Activated CD4-positive, alpha-beta memory T cell treated with anti-CD3 and anti-CD28 coated beads, Interleukin-2, amount 10 ng/mL, durations not matched to agents 7 days and 5 days (primary cell): ENCODE results near the gene SELENOF. TPM values are rescaled to one million over a fixed set of nuclear protein-coding genes. Genes with fewer than 3 reads are reported as not detected.
A peak's percentile ranks its signal among the peaks of the same experiment; 100 is the strongest.

ENCODE experiments used
- CTCF ChIA-PET: fragments of 350-600 bp; sonication (Branson Sonifier 250); formaldehyde crosslinking; loops from one replicate; lab custom pipeline; 2021; ENCODE audit warnings: antibody characterized with exemption, inconsistent platforms; lab: Charles Lee
- POLR2A ChIA-PET: fragments of 350-600 bp; sonication (Branson Sonifier 250); formaldehyde crosslinking; loops from one replicate; lab custom pipeline; 2021; ENCODE audit warnings: antibody characterized with exemption; lab: Charles Lee
- DNase-seq: peaks from one replicate; pipeline ENCODE4 v3.0.0-alpha.2; 2020
- H3K27ac Mint-ChIP-seq: one replicate; pipeline ENCODE4 v1.8.0; 2021; ENCODE audit warnings: mild to moderate bottlenecking, mixed read lengths
- H3K27me3 Mint-ChIP-seq: one replicate; pipeline ENCODE4 v1.8.0; 2021; ENCODE audit warnings: mixed read lengths
- H3K36me3 Mint-ChIP-seq: one replicate; pipeline ENCODE4 v1.8.0; 2021; ENCODE audit warnings: low read depth, mixed read lengths
- H3K4me1 Mint-ChIP-seq: one replicate; pipeline ENCODE4 v1.8.0; 2021; ENCODE audit warnings: mixed read lengths
- H3K4me3 Mint-ChIP-seq: one replicate; pipeline ENCODE4 v1.8.0; 2021; ENCODE audit warnings: mild to moderate bottlenecking, mixed read lengths
- H3K9me3 Mint-ChIP-seq: one replicate; pipeline ENCODE4 v1.8.0; 2021; ENCODE audit warnings: mixed read lengths
- total RNA-seq, 2 experiments: library from RNA; stranded (reverse); gene quantifications; one replicate each; pipeline ENCODE4 v1.2.3, GENCODE V29; 2021

The SELENOF gene
- total RNA-seq, 2 experiments from 2014 or later = 178 to 180 TPM

- Mint-ChIP-seq H3K4me3 (no peak overlapping the region), H3K27ac (no peak overlapping the region), H3K27me3 (no peaks in the 10 kb centered on the region), H3K4me1 (no peaks in the 10 kb centered on the region), H3K36me3 (no peaks in the 10 kb centered on the region), H3K9me3 (no peaks in the 10 kb centered on the region)
- no peak for DNase-seq
- CTCF ChIA-PET = interaction anchor here (1.0 to 1.4 kb wide), 2 partner anchors 12 to 237 kb away, joined by 3 to 5 read pairs; no protein-coding TSS in a partner anchor
- POLR2A ChIA-PET = no interaction called here
These were observed 67.7 kb downstream of the SELENOF start for GRCh38 chr1:86846164-86846647.

- POLR2A ChIA-PET = no interaction called here
- CTCF ChIA-PET = interaction anchor here (1.0 kb wide), 1 partner anchor 238 kb away, joined by 3 read pairs; no protein-coding TSS in a partner anchor
- Mint-ChIP-seq H3K9me3 (no peaks in the 10 kb centered on the region), H3K27me3 (no peaks in the 10 kb centered on the region), H3K36me3 (no peaks in the 10 kb centered on the region), H3K4me1 (no peaks in the 10 kb centered on the region), H3K4me3 (no peak overlapping the region), H3K27ac (no peak overlapping the region)
- no peak for DNase-seq
These were observed 68.4 kb downstream of the SELENOF start for GRCh38 chr1:86845514-86845913.

GRCh38 chr1:86841116-86841515, 72.8 kb downstream of the SELENOF start:
- H3K4me3 Mint-ChIP-seq = no peak overlapping the region
- no peak overlapping the region for H3K27ac Mint-ChIP-seq
- H3K36me3 Mint-ChIP-seq = no peaks in the 10 kb centered on the region
- no peak for DNase-seq
- no peaks in the 10 kb centered on the region for H3K4me1 Mint-ChIP-seq
- H3K9me3 Mint-ChIP-seq = no peaks in the 10 kb centered on the region
- ChIA-PET POLR2A (no interaction called here), CTCF (no interaction called here)
- H3K27me3 Mint-ChIP-seq = peaks cover 2% of the 10 kb centered on the region

- POLR2A ChIA-PET = interaction anchor here (1.1 kb wide), 1 partner anchor 250 kb away, joined by 3 read pairs; no protein-coding TSS in a partner anchor
These were observed 80.3 kb downstream of the SELENOF start for GRCh38 chr1:86833461-86834215.

GRCh38 chr1:86832433-86832832, 81.5 kb downstream of the SELENOF start:
- Mint-ChIP-seq H3K4me3 (no peak overlapping the region), H3K9me3 (no peaks in the 10 kb centered on the region), H3K4me1 (no peaks in the 10 kb centered on the region), H3K27ac (no peak overlapping the region), H3K27me3 (peaks cover 4% of the 10 kb centered on the region), H3K36me3 (no peaks in the 10 kb centered on the region)
- CTCF ChIA-PET = interaction anchor here (1.6 to 3.2 kb wide), 2 partner anchors 243 to 251 kb away, joined by 4 to 40 read pairs; no protein-coding TSS in a partner anchor
- POLR2A ChIA-PET = no interaction called here
- no peak for DNase-seq

More at GRCh38 chr1:86833461-86834215, 80.3 kb downstream of the SELENOF start:
- CTCF ChIA-PET = interaction anchor here (0.8 to 3.2 kb wide), 7 partner anchors 13 to 262 kb away, joined by 3 to 40 read pairs (median 4); no protein-coding TSS in a partner anchor
- no peak overlapping the region for H3K4me3 Mint-ChIP-seq
- no peaks in the 10 kb centered on the region for H3K4me1 Mint-ChIP-seq
- DNase-seq = peak; percentile 56
- no peaks in the 10 kb centered on the region for H3K9me3 Mint-ChIP-seq
- peaks cover 4% of the 10 kb centered on the region for H3K27me3 Mint-ChIP-seq
- H3K36me3 Mint-ChIP-seq = no peaks in the 10 kb centered on the region
- H3K27ac Mint-ChIP-seq = no peak overlapping the region

GRCh38 chr1:86829321-86829720, 84.6 kb downstream of the SELENOF start:
- H3K36me3 Mint-ChIP-seq = no peaks in the 10 kb centered on the region
- no peaks in the 10 kb centered on the region for H3K9me3 Mint-ChIP-seq
- DNase-seq = no peak
- H3K27ac Mint-ChIP-seq = no peak overlapping the region
- CTCF ChIA-PET = no interaction called here
- no peak overlapping the region for H3K4me3 Mint-ChIP-seq
- H3K4me1 Mint-ChIP-seq = no peaks in the 10 kb centered on the region
- POLR2A ChIA-PET = no interaction called here
- H3K27me3 Mint-ChIP-seq = peaks cover 2% of the 10 kb centered on the region

GRCh38 chr1:86828024-86828423, 85.9 kb downstream of the SELENOF start:
- H3K4me1 Mint-ChIP-seq = no peaks in the 10 kb centered on the region
- no peaks in the 10 kb centered on the region for H3K9me3 Mint-ChIP-seq
- H3K27ac Mint-ChIP-seq = no peak overlapping the region
- ChIA-PET POLR2A (no interaction called here), CTCF (interaction anchor here (0.7 kb wide), 1 partner anchor 16 kb away, joined by 3 read pairs; no protein-coding TSS in a partner anchor)
- H3K36me3 Mint-ChIP-seq = no peaks in the 10 kb centered on the region
- peaks cover 2% of the 10 kb centered on the region for H3K27me3 Mint-ChIP-seq
- H3K4me3 Mint-ChIP-seq = no peak overlapping the region
- DNase-seq = no peak

GRCh38 chr1:86826856-86827255, 87.1 kb downstream of the SELENOF start:
- ChIA-PET POLR2A (no interaction called here), CTCF (no interaction called here)
- Mint-ChIP-seq H3K36me3 (no peaks in the 10 kb centered on the region), H3K4me3 (no peak overlapping the region), H3K9me3 (no peaks in the 10 kb centered on the region), H3K4me1 (no peaks in the 10 kb centered on the region), H3K27ac (no peak overlapping the region), H3K27me3 (peaks cover 5% of the 10 kb centered on the region)
- DNase-seq = no peak

GRCh38 chr1:86825319-86825718, 88.6 kb downstream of the SELENOF start:
- H3K4me1 Mint-ChIP-seq = no peaks in the 10 kb centered on the region
- no peak for DNase-seq
- no peaks in the 10 kb centered on the region for H3K36me3 Mint-ChIP-seq
- POLR2A ChIA-PET = no interaction called here
- no peak overlapping the region for H3K4me3 Mint-ChIP-seq
- H3K27ac Mint-ChIP-seq = no peak overlapping the region
- CTCF ChIA-PET = no interaction called here
- H3K9me3 Mint-ChIP-seq = no peaks in the 10 kb centered on the region
- H3K27me3 Mint-ChIP-seq = peaks cover 10% of the 10 kb centered on the region

- no peak for DNase-seq
- Mint-ChIP-seq H3K36me3 (no peaks in the 10 kb centered on the region), H3K4me3 (no peak overlapping the region), H3K9me3 (no peaks in the 10 kb centered on the region), H3K27ac (no peak overlapping the region), H3K27me3 (peaks cover 15% of the 10 kb centered on the region), H3K4me1 (no peaks in the 10 kb centered on the region)
- ChIA-PET POLR2A (no interaction called here), CTCF (interaction anchor here (0.6 kb wide), 1 partner anchor 258 kb away, joined by 3 read pairs; no protein-coding TSS in a partner anchor)
These were observed 90.0 kb downstream of the SELENOF start for GRCh38 chr1:86823821-86824500.

- CTCF ChIA-PET = no interaction called here
- H3K9me3 Mint-ChIP-seq = no peaks in the 10 kb centered on the region
- H3K4me3 Mint-ChIP-seq = no peak overlapping the region
- POLR2A ChIA-PET = no interaction called here
- H3K4me1 Mint-ChIP-seq = no peaks in the 10 kb centered on the region
- peaks cover 15% of the 10 kb centered on the region for H3K27me3 Mint-ChIP-seq
- no peaks in the 10 kb centered on the region for H3K36me3 Mint-ChIP-seq
- no peak for DNase-seq
- H3K27ac Mint-ChIP-seq = no peak overlapping the region
These were observed 90.5 kb downstream of the SELENOF start for GRCh38 chr1:86823386-86823785.

- H3K36me3 Mint-ChIP-seq = no peaks in the 10 kb centered on the region
- H3K4me1 Mint-ChIP-seq = no peaks in the 10 kb centered on the region
- DNase-seq = no peak
- H3K27me3 Mint-ChIP-seq = peaks cover 15% of the 10 kb centered on the region
- POLR2A ChIA-PET = no interaction called here
- CTCF ChIA-PET = no interaction called here
- no peak overlapping the region for H3K27ac Mint-ChIP-seq
- no peaks in the 10 kb centered on the region for H3K9me3 Mint-ChIP-seq
- H3K4me3 Mint-ChIP-seq = no peak overlapping the region
These were observed 91.5 kb downstream of the SELENOF start for GRCh38 chr1:86822459-86822858.

- H3K36me3 Mint-ChIP-seq = no peaks in the 10 kb centered on the region
- H3K4me1 Mint-ChIP-seq = no peaks in the 10 kb centered on the region
- H3K4me3 Mint-ChIP-seq = no peak overlapping the region
- CTCF ChIA-PET = no interaction called here
- no peak for DNase-seq
- peaks cover 15% of the 10 kb centered on the region for H3K27me3 Mint-ChIP-seq
- POLR2A ChIA-PET = no interaction called here
- no peak overlapping the region for H3K27ac Mint-ChIP-seq
- no peaks in the 10 kb centered on the region for H3K9me3 Mint-ChIP-seq
These were observed 92.0 kb downstream of the SELENOF start for GRCh38 chr1:86821956-86822355.
